IMR-90 (cell line): Measurements from ENCODE around the gene CFAP61. TPM values are rescaled to one million over a fixed set of nuclear protein-coding genes. Genes with fewer than 3 reads are reported as not detected.

ENCODE experiments used
- ATAC-seq: fragments of 200-7000 bp; cut with Tn5 transposase; 2 replicates; pipeline ENCODE4 v1.9.1; 2020; ENCODE audit warnings: low read depth, mild to moderate bottlenecking, moderate library complexity
- BruUV-seq: library from RNA; stranded (reverse); fragments of 400-500 nt; replicated peaks from 2 replicates; lab custom pipeline; 2021; lab: Mats Ljungman, UMichigan
- CTCF ChIA-PET: fragments of 300-600 bp; formaldehyde crosslinking; extraction: SDS; loops from one replicate; lab custom pipeline; 2021; ENCODE audit warnings: antibody characterized with exemption; lab: Yijun Ruan, JAX
- POLR2A ChIA-PET: fragments of 300-600 bp; sonication (Branson Sonifier 250); formaldehyde crosslinking; loops from one replicate; lab custom pipeline; 2022; ENCODE audit warnings: antibody characterized with exemption; ENCODE audit not compliant: unreplicated experiment; lab: Charles Lee
- DNase-seq: peaks from one replicate; pipeline ENCODE4 v3.0.0; 2013
- H2AFZ ChIP-seq: replicated peaks from 2 replicates; pipeline ENCODE3; 2013; ENCODE audit warnings: low read length, mild to moderate bottlenecking; ENCODE audit not compliant: poor library complexity
- H2AK5ac ChIP-seq: 2 replicates; pipeline ENCODE4 v1.6.1; 2013; ENCODE audit warnings: low read depth, low read length, inconsistent platforms
- H2AK9ac ChIP-seq: replicated peaks from 2 replicates; pipeline ENCODE3; 2013; ENCODE audit warnings: mild to moderate bottlenecking, low read depth, low read length, moderate library complexity; ENCODE audit not compliant: poor library complexity
- H2BK120ac ChIP-seq: 2 replicates; pipeline ENCODE4 v1.6.1; 2013; ENCODE audit warnings: low read depth, low read length, inconsistent platforms
- H2BK15ac ChIP-seq: 3 replicates; pipeline ENCODE4 v1.6.1; 2013; ENCODE audit warnings: low read depth, low read length, inconsistent platforms
- H2BK20ac ChIP-seq: 2 replicates; pipeline ENCODE4 v1.6.1; 2013; ENCODE audit warnings: low read depth, mild to moderate bottlenecking, inconsistent platforms, low read length, moderate library complexity
- H2BK5ac ChIP-seq: 2 replicates; pipeline ENCODE4 v1.6.1; 2013; ENCODE audit warnings: mild to moderate bottlenecking, low read depth, low read length, inconsistent platforms; ENCODE audit not compliant: poor library complexity, severe bottlenecking
- H3K14ac ChIP-seq: replicated peaks from 2 replicates; pipeline ENCODE4 v1.6.1; 2013; ENCODE audit warnings: low read depth, low read length, inconsistent platforms
- H3K18ac ChIP-seq: 2 replicates; pipeline ENCODE4 v1.6.1; 2013; ENCODE audit warnings: low read depth, low read length, control low read depth
- H3K23ac ChIP-seq: 2 replicates; pipeline ENCODE4 v1.6.1; 2013; ENCODE audit warnings: low read depth, low read length, inconsistent platforms
- H3K27ac ChIP-seq: 2 replicates; pipeline ENCODE4 v1.5.1; 2013; ENCODE audit warnings: mild to moderate bottlenecking, control low read depth, low read length; ENCODE audit not compliant: insufficient read depth
- H3K27me3 ChIP-seq: 2 replicates; pipeline ENCODE4 v1.6.1; 2013; ENCODE audit warnings: low read length; ENCODE audit not compliant: control insufficient read depth, insufficient read depth
- H3K36me3 ChIP-seq: 2 replicates; pipeline ENCODE4 v1.6.1; 2013; ENCODE audit warnings: low read length, mixed read lengths; ENCODE audit not compliant: control insufficient read depth, insufficient read depth
- H3K4ac ChIP-seq: 2 replicates; pipeline ENCODE4 v1.6.1; 2013; ENCODE audit warnings: low read depth, low read length, inconsistent platforms
- H3K4me1 ChIP-seq: 2 replicates; pipeline ENCODE4 v1.6.1; 2013; ENCODE audit warnings: low read length, mixed read lengths; ENCODE audit not compliant: control insufficient read depth, insufficient read depth
- H3K4me2 ChIP-seq: 2 replicates; pipeline ENCODE4 v1.6.1; 2013; ENCODE audit warnings: low read depth, mild to moderate bottlenecking, control low read depth, low read length, moderate library complexity
- H3K4me3 ChIP-seq: 2 replicates; pipeline ENCODE4 v1.5.1; 2013; ENCODE audit warnings: low read depth, mild to moderate bottlenecking, control low read depth, low read length, moderate library complexity; ENCODE audit not compliant: insufficient read depth
- H3K56ac ChIP-seq: 2 replicates; pipeline ENCODE4 v1.6.1; 2013; ENCODE audit warnings: low read length, inconsistent platforms; ENCODE audit not compliant: insufficient read depth; ENCODE audit errors: extremely low read depth
- H3K79me1 ChIP-seq, 2 experiments: 2 replicates each; pipeline ENCODE4 v1.6.1; 2013; ENCODE audit warnings: low read length in 2 of 2, inconsistent platforms in 1 of 2, low read depth in 1 of 2
- H3K9ac ChIP-seq: 2 replicates; pipeline ENCODE4 v1.6.1; 2013; ENCODE audit warnings: low read depth, low read length, control low read depth
- H3K9me1 ChIP-seq: 2 replicates; pipeline ENCODE4 v1.6.1; 2013; ENCODE audit warnings: low read length, inconsistent platforms; ENCODE audit not compliant: insufficient read depth
- H3K9me3 ChIP-seq: 2 replicates; pipeline ENCODE4 v1.6.1; 2013; ENCODE audit warnings: low read length; ENCODE audit not compliant: control insufficient read depth, insufficient read depth
- H4K20me1 ChIP-seq: 2 replicates; pipeline ENCODE4 v1.6.1; 2013; ENCODE audit warnings: low read length, inconsistent platforms; ENCODE audit not compliant: insufficient read depth
- H4K5ac ChIP-seq: 2 replicates; pipeline ENCODE4 v1.6.1; 2013; ENCODE audit warnings: mild to moderate bottlenecking, low read depth, low read length, control low read depth
- H4K8ac ChIP-seq, 2 experiments: 2 replicates each; pipeline ENCODE4 v1.6.1; 2013; ENCODE audit warnings: low read depth in 2 of 2, low read length in 2 of 2, control low read depth in 1 of 2, inconsistent platforms in 1 of 2
- H4K91ac ChIP-seq: 2 replicates; pipeline ENCODE4 v1.6.1; 2013; ENCODE audit warnings: low read depth, low read length, inconsistent platforms; ENCODE audit not compliant: insufficient read depth
- BHLHE40 ChIP-seq: fragments of 150-350 bp; IDR thresholded peaks from 2 replicates; pipeline ENCODE4 v1.6.1; 2016; ENCODE audit warnings: mild to moderate bottlenecking, low read depth, low read length
- CEBPB ChIP-seq: IDR thresholded peaks from 2 replicates; pipeline ENCODE4 v1.6.1; 2012; ENCODE audit warnings: low read depth, low read length, improper control_type of control experiment
- CHD1 ChIP-seq: IDR thresholded peaks from 2 replicates; pipeline ENCODE4 v1.6.1; 2012; ENCODE audit warnings: low read depth, low read length, improper control_type of control experiment
- CTCF ChIP-seq: conservative IDR thresholded peaks from 2 replicates; pipeline ENCODE4 v1.5.1; 2012; ENCODE audit warnings: mild to moderate bottlenecking, low read depth, low read length, improper control_type of control experiment
- MAFK ChIP-seq: IDR thresholded peaks from 2 replicates; pipeline ENCODE4 v1.6.1; 2012; ENCODE audit warnings: low read depth, low read length, improper control_type of control experiment
- MAZ ChIP-seq: IDR thresholded peaks from 2 replicates; pipeline ENCODE4 v1.6.1; 2012; ENCODE audit warnings: low read depth, mild to moderate bottlenecking, low read length, improper control_type of control experiment, moderate library complexity, borderline replicate concordance
- NFE2L2 ChIP-seq: fragments of 150-350 bp; IDR thresholded peaks from 2 replicates; pipeline ENCODE4 v1.6.1; 2016; ENCODE audit warnings: low read depth, mild to moderate bottlenecking, low read length
- POLR2A ChIP-seq: IDR thresholded peaks from 2 replicates; pipeline ENCODE4 v1.6.1; 2012; ENCODE audit warnings: mild to moderate bottlenecking, low read depth, low read length
- RAD21 ChIP-seq: IDR thresholded peaks from 2 replicates; pipeline ENCODE4 v1.6.1; 2012; ENCODE audit warnings: low read length, improper control_type of control experiment
- RCOR1 ChIP-seq: IDR thresholded peaks from 2 replicates; pipeline ENCODE4 v1.6.1; 2012; ENCODE audit warnings: mild to moderate bottlenecking, low read length, improper control_type of control experiment; ENCODE audit not compliant: insufficient replicate concordance
- RFX5 ChIP-seq: IDR thresholded peaks from 2 replicates; pipeline ENCODE4 v1.8.0; 2012; ENCODE audit warnings: low read depth, mild to moderate bottlenecking, low read length, moderate library complexity
- SMC3 ChIP-seq: fragments of 150-350 bp; IDR thresholded peaks from 2 replicates; pipeline ENCODE4 v1.6.1; 2016; ENCODE audit warnings: low read depth, mild to moderate bottlenecking, antibody characterized with exemption, low read length, moderate library complexity
- WGBS, 2 experiments: methylation state at CpG; one replicate each; pipeline versions ENCODE4 v1.1.5 to v1.1.7; 2013; ENCODE audit warnings: missing lambda C conversion rate in 2 of 2; ENCODE audit not compliant: insufficient read length in 1 of 2; ENCODE audit errors: extremely low coverage in 2 of 2; 5-methylcytosine and 5-hydroxymethylcytosine counted together
- dilution Hi-C: fragments of 300-500 bp; cut with HindIII; formaldehyde crosslinking; loops from one replicate; pipeline ENCODE4 v1.14.3; 2018; ENCODE audit warnings: low sequenced_read_pairs; ENCODE audit not compliant: unreplicated experiment
- in situ Hi-C: fragments of 300-500 bp; cut with MboI; formaldehyde crosslinking; loops from 3 replicates; pipeline ENCODE4 v1.14.3; 2019; ENCODE audit warnings: low sequenced_read_pairs, inconsistent platforms, mixed read lengths
- intact Hi-C: fragments of 100-400 bp; cut with micrococcal nuclease; formaldehyde crosslinking; loops from 2 replicates; pipeline ENCODE4 v1.10.0; 2022
- polyA plus RNA-seq, 3 experiments: library from polyadenylated mRNA; depleted of rRNA; stranded (reverse); fragments of >200 nt; gene quantifications; 2 replicates each; pipeline ENCODE4 v1.2.3, GENCODE V29; 2012; ENCODE audit warnings: low replicate concordance in 1 of 3
- total RNA-seq: library from RNA; depleted of rRNA; stranded (reverse); fragments of >200 nt; gene quantifications from 2 replicates; pipeline ENCODE4 v1.2.3, GENCODE V29; 2012
- TF ChIP-seq, protein P1 (sequence below): fragments of 150-350 bp; IDR thresholded peaks from 2 replicates; pipeline ENCODE4 v1.6.1; 2016; ENCODE audit warnings: low read depth, mild to moderate bottlenecking, low read length, moderate library complexity, borderline replicate concordance
- TF ChIP-seq, protein P2 (sequence below): fragments of 150-350 bp; IDR thresholded peaks from 2 replicates; pipeline ENCODE4 v1.6.1; 2017; ENCODE audit warnings: mild to moderate bottlenecking, antibody characterized with exemption, low read length, low read depth

Gene CFAP61
- total and polyA plus RNA-seq, 2 of the 4 experiments (the other 2 are of a cell fraction): 0.07 TPM; not detected in 1

DNA sequence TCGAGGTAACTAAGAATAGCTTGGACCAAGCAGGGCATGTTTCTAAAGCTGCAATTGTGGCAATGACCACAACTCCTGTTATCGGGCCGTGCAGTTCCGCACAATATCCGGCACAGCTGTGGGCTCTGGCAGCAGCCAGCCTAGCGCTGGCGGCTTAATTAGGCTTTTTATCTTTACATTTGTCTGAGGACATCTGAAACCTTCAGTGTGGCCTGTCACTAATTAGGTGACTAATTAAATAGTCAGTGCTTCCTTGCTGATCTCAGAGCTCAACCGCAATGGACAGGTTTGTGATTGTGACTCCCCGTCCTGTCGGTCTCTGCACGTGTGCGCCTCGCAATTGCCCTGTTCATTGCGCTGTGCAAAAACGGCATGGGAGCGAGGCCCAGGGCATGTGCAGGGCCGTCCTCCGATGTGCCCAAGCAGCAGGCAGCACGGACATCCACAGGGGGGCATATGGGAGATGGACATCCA, 180.7 kb downstream of the CFAP61 start:
- TF ChIP-seq NFE2L2: no peak
- no peak for TF ChIP-seq MAZ
- no peak for TF ChIP-seq RAD21
- TF ChIP-seq RCOR1: no peak
- TF ChIP-seq CEBPB: no peak
- TF ChIP-seq RFX5: no peak
- no peak for TF ChIP-seq BHLHE40
- no peak for TF ChIP-seq CHD1
- TF ChIP-seq POLR2A: no peak
- TF ChIP-seq, protein P1, sequence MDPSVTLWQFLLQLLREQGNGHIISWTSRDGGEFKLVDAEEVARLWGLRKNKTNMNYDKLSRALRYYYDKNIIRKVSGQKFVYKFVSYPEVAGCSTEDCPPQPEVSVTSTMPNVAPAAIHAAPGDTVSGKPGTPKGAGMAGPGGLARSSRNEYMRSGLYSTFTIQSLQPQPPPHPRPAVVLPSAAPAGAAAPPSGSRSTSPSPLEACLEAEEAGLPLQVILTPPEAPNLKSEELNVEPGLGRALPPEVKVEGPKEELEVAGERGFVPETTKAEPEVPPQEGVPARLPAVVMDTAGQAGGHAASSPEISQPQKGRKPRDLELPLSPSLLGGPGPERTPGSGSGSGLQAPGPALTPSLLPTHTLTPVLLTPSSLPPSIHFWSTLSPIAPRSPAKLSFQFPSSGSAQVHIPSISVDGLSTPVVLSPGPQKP: no peak
- TF ChIP-seq CTCF: no peak
- TF ChIP-seq MAFK: no peak
- TF ChIP-seq, protein P2, sequence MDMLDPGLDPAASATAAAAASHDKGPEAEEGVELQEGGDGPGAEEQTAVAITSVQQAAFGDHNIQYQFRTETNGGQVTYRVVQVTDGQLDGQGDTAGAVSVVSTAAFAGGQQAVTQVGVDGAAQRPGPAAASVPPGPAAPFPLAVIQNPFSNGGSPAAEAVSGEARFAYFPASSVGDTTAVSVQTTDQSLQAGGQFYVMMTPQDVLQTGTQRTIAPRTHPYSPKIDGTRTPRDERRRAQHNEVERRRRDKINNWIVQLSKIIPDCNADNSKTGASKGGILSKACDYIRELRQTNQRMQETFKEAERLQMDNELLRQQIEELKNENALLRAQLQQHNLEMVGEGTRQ: no peak
- TF ChIP-seq SMC3: no peak
- H2AK5ac ChIP-seq: no peak overlapping the region
- no peaks in the 10 kb centered on the region for H3K79me1 ChIP-seq
- no peak overlapping the region for H2AK9ac ChIP-seq
- no peaks in the 10 kb centered on the region for H3K9me3 ChIP-seq
- no peak overlapping the region for H3K4me2 ChIP-seq
- no peaks in the 10 kb centered on the region for H3K4me1 ChIP-seq
- in situ Hi-C loops: loop anchor here (10.0 to 25.0 kb wide), 2 partner anchors 158 to 546 kb away; no protein-coding TSS in a partner anchor
- no peak overlapping the region for H4K5ac ChIP-seq
- intact Hi-C loops: no loop called here
- H2AFZ ChIP-seq: no peak overlapping the region
- no peak for ATAC-seq
- H2BK15ac ChIP-seq: no peak overlapping the region
- no peak overlapping the region for H3K56ac ChIP-seq
- H2BK5ac ChIP-seq: no peak overlapping the region
- no peak overlapping the region for H3K9ac ChIP-seq
- H3K27me3 ChIP-seq: peaks cover 6% of the 10 kb centered on the region
- H3K27ac ChIP-seq: no peak overlapping the region
- no peaks in the 10 kb centered on the region for H3K36me3 ChIP-seq
- no peak overlapping the region for H2BK120ac ChIP-seq
- 70% methylated on average over 15 of the region's 19 CpGs; no CpG with 5 or more reads in 1 of the 2 experiments for WGBS, 2 experiments
- DNase-seq: no peak
- H3K18ac ChIP-seq: no peak overlapping the region
- no peak overlapping the region for H3K23ac ChIP-seq
- ChIA-PET CTCF (no interaction called here), POLR2A (no interaction called here)
- dilution Hi-C loops: no loop called here
- no peak overlapping the region for H3K4me3 ChIP-seq
- no peaks in the 10 kb centered on the region for H4K20me1 ChIP-seq
- no peak overlapping the region for H4K8ac ChIP-seq
- no peak overlapping the region for H4K91ac ChIP-seq
- H3K14ac ChIP-seq: no peak overlapping the region
- H2BK20ac ChIP-seq: no peak overlapping the region
- no TSS peak for BruUV-seq
- no peaks in the 10 kb centered on the region; the same call in 1 of the 2 replicates for H3K9me1 ChIP-seq
- H3K4ac ChIP-seq: no peak overlapping the region
